Natural killer cell treated with Interleukin-12 subunit alpha and Interleukin-12 subunit beta and Interleukin-15 and Interleukin-18, amount 100 ng/mL, for 72 hours (primary cell): Measurements from ENCODE around the gene HSPH1. TPM values are rescaled to one million over a fixed set of nuclear protein-coding genes. Genes with fewer than 3 reads are reported as not detected.

ENCODE experiments used
- ATAC-seq, 2 donors: fragments of 150-1000 bp; cut with Tn5 transposase in 1 of 2; sonication (Bioruptor Pico), chemical (Tn5 transposase) in 1 of 2; 2 replicates each; pipeline ENCODE4 v1.10.0; 2021
- DNase-seq: peaks from one replicate; pipeline ENCODE4 v3.0.0; 2022; ENCODE audit warnings: low spot score
- H3K27ac Mint-ChIP-seq, 2 donors: 1 replicate in 1 of 2; 2 replicates in 1 of 2; pipeline ENCODE4 v1.8.0; 2022; ENCODE audit warnings: mixed read lengths in 2 of 2, mild to moderate bottlenecking in 1 of 2, moderate library complexity in 1 of 2
- H3K27me3 Mint-ChIP-seq, 2 donors: 1 replicate in 1 of 2; 2 replicates in 1 of 2; pipeline ENCODE4 v1.8.0; 2022; ENCODE audit warnings: mixed read lengths in 2 of 2
- H3K36me3 Mint-ChIP-seq: one replicate; pipeline ENCODE4 v1.8.0; 2022; ENCODE audit warnings: mixed read lengths
- H3K4me1 Mint-ChIP-seq, 2 donors: 1 replicate in 1 of 2; 2 replicates in 1 of 2; pipeline ENCODE4 v1.8.0; 2022; ENCODE audit warnings: low read depth in 2 of 2, mixed read lengths in 2 of 2, mild to moderate bottlenecking in 1 of 2
- H3K4me3 Mint-ChIP-seq: one replicate; pipeline ENCODE4 v1.8.0; 2022; ENCODE audit warnings: mixed read lengths
- H3K9me3 Mint-ChIP-seq: 2 replicates; pipeline ENCODE4 v1.8.0; 2022; ENCODE audit warnings: mixed read lengths
- total RNA-seq, 2 donors: library from RNA; stranded (reverse); gene quantifications; one replicate each; pipeline ENCODE4 v1.2.3, GENCODE V29; 2022

The HSPH1 gene
- 100 to 1,000 TPM; 128 to 207 TPM for total RNA-seq

DNA sequence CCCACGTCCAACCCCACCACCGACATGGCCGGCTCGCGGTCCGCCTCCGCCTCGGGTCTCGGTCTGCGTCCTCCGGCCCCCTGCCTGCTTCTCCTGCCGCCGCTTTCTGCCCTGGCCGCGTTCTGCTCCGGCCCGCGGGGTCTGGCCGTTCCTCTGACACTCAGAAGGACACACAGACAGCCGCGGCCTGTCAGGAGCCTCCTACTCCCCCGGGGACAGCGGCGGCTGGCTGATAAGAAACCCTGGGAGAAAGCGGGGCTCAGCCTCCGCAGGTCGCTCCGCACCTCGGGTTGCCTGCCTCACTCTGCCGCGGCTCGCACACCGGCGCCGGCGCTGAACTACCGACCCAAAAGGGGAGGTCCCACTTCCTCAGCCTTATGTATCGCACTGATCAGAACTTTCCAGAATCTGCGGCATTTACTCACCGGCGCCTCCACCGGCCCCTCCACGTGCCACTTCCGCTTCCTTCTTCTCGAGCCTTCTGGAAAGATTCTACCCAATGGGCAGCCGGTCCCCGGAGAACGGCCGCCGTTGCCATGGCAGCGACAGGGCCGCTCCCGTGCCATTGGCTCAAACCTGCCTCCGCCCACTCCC lies at the start of gene HSPH1:
HSPH1 (minus strand) TSS at position 348 of the 594 bp plus-strand sequence; CDS start at position 26, 322 bp downstream.
- peak within 1 kb of the TSS; percentile 87 for H3K4me3 Mint-ChIP-seq
- DNase-seq (peak; percentile 100), ATAC-seq (peak; percentile 91 to 94)
- H3K4me1 Mint-ChIP-seq = peaks cover 26 to 33% of the 10 kb centered on the region in 2 donors
- H3K27me3 Mint-ChIP-seq = no peaks in the 10 kb centered on the region
- no peaks in the 10 kb centered on the region for H3K9me3 Mint-ChIP-seq
- H3K36me3 Mint-ChIP-seq = peaks cover 23% of the 10 kb centered on the region
- peak within 1 kb of the TSS; percentile 87 to 93 for H3K27ac Mint-ChIP-seq

GRCh38 chr13:31209841-31210210 lies 48.1 kb upstream of the HSPH1 start:
- H3K9me3 Mint-ChIP-seq = no peaks in the 10 kb centered on the region
- ATAC-seq (no peak), DNase-seq (no peak)
- peaks cover 27 to 33% of the 10 kb centered on the region in 2 donors for H3K4me1 Mint-ChIP-seq
- H3K27ac Mint-ChIP-seq = peak overlapping the region in 1 of 2 donors; percentile 12
- H3K27me3 Mint-ChIP-seq = no peaks in the 10 kb centered on the region
- no peak overlapping the region for H3K4me3 Mint-ChIP-seq
- H3K36me3 Mint-ChIP-seq = no peaks in the 10 kb centered on the region

DNA sequence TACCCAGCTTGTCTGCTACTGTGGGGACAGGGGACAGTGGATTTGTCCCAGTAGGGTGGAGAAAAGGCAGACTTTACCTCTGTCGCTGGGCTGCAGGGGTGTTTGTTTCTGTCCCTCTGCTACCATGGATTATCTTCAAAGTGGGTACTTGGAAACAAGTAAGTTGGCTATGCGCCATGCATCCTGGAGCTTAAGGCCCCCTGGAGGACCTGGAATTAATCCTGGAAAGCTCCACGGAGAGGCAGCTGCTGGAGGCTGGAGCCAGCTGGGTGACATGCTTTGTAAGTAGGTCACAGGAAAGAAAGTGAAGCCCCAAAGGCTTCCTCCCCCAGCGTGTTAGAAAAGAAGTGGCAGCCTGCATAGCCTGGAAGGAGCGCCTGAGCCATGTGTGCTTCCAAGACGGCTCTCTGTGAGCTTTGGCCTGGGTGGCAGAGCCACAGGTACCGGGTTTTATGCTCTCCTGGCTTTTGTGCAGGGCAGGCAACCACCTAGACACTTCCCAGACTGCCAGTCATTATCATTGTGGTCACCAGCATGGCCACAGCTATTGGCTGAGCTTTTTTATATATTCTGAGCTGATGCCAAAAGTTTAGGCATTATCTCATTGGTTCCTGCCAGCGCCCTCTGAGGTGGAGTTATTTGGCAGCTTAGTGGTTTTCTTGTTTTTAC lies 47.6 kb upstream of the HSPH1 start:
- no peak for DNase-seq
- Mint-ChIP-seq H3K9me3 (no peaks in the 10 kb centered on the region), H3K27me3 (no peaks in the 10 kb centered on the region), H3K4me3 (no peak overlapping the region), H3K4me1 (peaks cover 31 to 35% of the 10 kb centered on the region in 2 donors), H3K27ac (peak overlapping the region in 1 of 2 donors; percentile 12), H3K36me3 (no peaks in the 10 kb centered on the region)
- ATAC-seq = peak in 1 of 2 donors; percentile 17

DNA sequence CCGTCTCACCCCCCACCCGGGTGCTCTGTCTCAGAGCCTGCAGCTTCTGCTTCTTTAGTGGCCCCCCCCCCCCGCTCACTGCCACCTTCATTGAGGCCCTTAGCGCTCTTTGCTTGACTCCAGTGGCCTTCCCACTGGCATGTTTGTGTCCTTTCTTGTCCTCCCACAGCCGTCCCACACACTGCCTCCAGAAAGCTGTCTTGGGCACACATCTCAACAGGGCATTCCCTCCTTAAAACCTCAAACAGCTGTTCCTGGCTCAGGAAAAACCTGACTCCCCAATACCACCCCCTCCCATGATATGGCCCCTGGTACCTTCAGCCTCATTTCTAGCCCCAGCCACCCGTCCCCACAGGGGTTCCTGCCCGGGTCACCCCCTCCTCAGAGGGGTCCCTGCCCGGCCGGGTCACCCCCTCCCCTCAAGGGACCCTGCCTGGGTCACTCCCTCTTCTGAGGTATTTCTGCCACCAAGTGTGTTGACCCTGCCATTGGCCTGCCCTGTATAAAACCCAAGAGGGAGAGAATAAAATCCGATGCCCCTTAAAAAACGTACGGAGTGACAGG lies 46.9 kb upstream of the HSPH1 start:
- no peak overlapping the region for H3K4me3 Mint-ChIP-seq
- H3K27me3 Mint-ChIP-seq = no peaks in the 10 kb centered on the region
- H3K27ac Mint-ChIP-seq = peak overlapping the region in 1 of 2 donors; percentile 12
- peaks cover 32 to 38% of the 10 kb centered on the region in 2 donors for H3K4me1 Mint-ChIP-seq
- H3K9me3 Mint-ChIP-seq = no peaks in the 10 kb centered on the region
- ATAC-seq = no peak
- H3K36me3 Mint-ChIP-seq = no peaks in the 10 kb centered on the region
- no peak for DNase-seq

GRCh38 chr13:31207661-31208552 lies 46.2 kb upstream of the HSPH1 start:
- no peak for ATAC-seq
- Mint-ChIP-seq H3K36me3 (no peaks in the 10 kb centered on the region), H3K4me3 (no peak overlapping the region), H3K9me3 (no peaks in the 10 kb centered on the region), H3K27ac (peak overlapping the region in 1 of 2 donors; percentile 12), H3K4me1 (peaks cover 30 to 38% of the 10 kb centered on the region in 2 donors), H3K27me3 (no peaks in the 10 kb centered on the region)
- no peak for DNase-seq

GRCh38 chr13:31204592-31204991 lies 42.9 kb upstream of the HSPH1 start:
- ATAC-seq (no peak), DNase-seq (no peak)
- peak overlapping the region in 1 of 2 donors; percentile 11 for H3K27ac Mint-ChIP-seq
- H3K36me3 Mint-ChIP-seq = no peaks in the 10 kb centered on the region
- H3K27me3 Mint-ChIP-seq = no peaks in the 10 kb centered on the region
- H3K4me1 Mint-ChIP-seq = peaks cover 31 to 42% of the 10 kb centered on the region in 2 donors
- no peak overlapping the region for H3K4me3 Mint-ChIP-seq
- H3K9me3 Mint-ChIP-seq = no peaks in the 10 kb centered on the region

- Mint-ChIP-seq H3K4me3 (peak overlapping the region; percentile 80), H3K27ac (peak overlapping the region; percentile 64 to 75), H3K27me3 (no peaks in the 10 kb centered on the region), H3K4me1 (peaks cover 25 to 28% of the 10 kb centered on the region in 2 donors), H3K9me3 (no peaks in the 10 kb centered on the region), H3K36me3 (no peaks in the 10 kb centered on the region)
- no peak for ATAC-seq
- no peak for DNase-seq
Measured at GRCh38 chr13:31201341-31202031, 39.8 kb upstream of the HSPH1 start.

GRCh38 chr13:31200637-31200971 lies 38.9 kb upstream of the HSPH1 start:
- DNase-seq = no peak
- no peaks in the 10 kb centered on the region for H3K27me3 Mint-ChIP-seq
- ATAC-seq = peak; percentile 44 to 54

DNA sequence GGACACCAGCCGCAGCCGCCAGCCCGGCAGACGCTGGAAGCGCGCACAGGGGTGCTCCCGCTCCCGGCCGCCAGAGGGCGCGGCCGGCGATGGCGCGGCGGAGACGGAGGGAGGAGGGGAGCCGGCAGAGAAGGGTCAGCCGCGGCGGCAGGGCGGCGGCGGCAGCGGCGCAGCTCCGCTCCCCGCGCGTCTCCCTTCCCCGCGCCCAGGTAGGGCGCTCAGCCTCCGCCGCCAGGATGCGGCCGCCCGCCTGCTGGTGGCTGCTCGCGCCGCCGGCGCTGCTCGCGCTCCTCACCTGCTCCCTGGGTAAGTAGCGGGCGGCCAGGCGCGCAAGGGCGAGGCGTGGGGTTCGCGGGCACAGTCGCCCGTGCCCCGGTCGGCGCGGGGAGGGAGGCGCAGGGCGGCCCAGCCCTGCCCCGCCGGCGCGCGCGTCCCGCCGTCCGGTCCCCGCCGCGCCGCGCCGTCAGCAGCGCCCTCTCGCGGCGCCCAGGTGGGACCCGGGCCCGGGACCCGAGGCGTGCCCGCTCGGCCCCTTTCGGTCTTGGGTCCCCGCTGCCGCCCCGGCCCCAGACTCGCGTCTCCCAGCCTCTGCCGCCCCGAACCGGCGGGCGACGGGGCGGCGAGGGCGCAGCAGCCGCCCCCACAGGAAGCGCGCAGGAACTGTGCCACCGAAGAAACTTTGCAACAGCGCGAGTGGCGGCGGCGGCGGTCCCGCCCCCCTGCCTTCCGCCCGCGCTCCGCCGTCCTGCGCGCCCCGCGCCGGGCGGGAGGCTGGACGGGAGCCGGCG lies 38.3 kb upstream of the HSPH1 start, which contains the start of gene B3GLCT:
B3GLCT (plus strand) TSS at position 127 of the 788 bp plus-strand sequence; CDS start at position 237, 110 bp downstream.
- H3K4me1 Mint-ChIP-seq = peaks cover 28 to 30% of the 10 kb centered on the region in 2 donors
- ATAC-seq = peak; percentile 89 to 92
- H3K4me3 Mint-ChIP-seq = peak within 1 kb of the TSS; percentile 90
- H3K27ac Mint-ChIP-seq = peak within 1 kb of the TSS; percentile 73 to 82
- H3K36me3 Mint-ChIP-seq = no peaks in the 10 kb centered on the region
- DNase-seq = peak; percentile 90
- no peaks in the 10 kb centered on the region for H3K9me3 Mint-ChIP-seq
- no peaks in the 10 kb centered on the region for H3K27me3 Mint-ChIP-seq

More at GRCh38 chr13:31200637-31200971, 38.9 kb upstream of the HSPH1 start:
- peaks cover 27 to 28% of the 10 kb centered on the region in 2 donors for H3K4me1 Mint-ChIP-seq
- no peaks in the 10 kb centered on the region for H3K36me3 Mint-ChIP-seq
- H3K9me3 Mint-ChIP-seq = no peaks in the 10 kb centered on the region
- peak overlapping the region; percentile 80 for H3K4me3 Mint-ChIP-seq
- H3K27ac Mint-ChIP-seq = peak overlapping the region; percentile 64 to 75

DNA sequence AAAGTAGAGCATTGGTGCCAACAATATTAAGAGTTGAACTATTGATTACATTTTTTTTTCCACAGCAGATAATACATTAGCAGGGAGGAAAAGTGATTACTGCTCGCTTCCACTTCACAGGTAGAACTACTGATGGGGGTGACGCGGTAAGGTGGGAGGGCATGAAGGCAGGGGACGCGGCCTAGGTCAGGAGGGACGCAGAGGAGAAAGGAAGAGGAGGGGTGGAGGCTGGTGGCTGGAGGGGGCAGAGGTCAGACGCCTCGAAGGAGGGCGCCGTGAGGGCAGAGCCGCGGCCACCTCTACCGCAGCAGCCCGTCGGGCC lies 37.8 kb upstream of the HSPH1 start:
- ATAC-seq (no peak), DNase-seq (no peak)
- Mint-ChIP-seq H3K4me3 (peak overlapping the region; percentile 90), H3K36me3 (no peaks in the 10 kb centered on the region), H3K9me3 (no peaks in the 10 kb centered on the region), H3K27me3 (no peaks in the 10 kb centered on the region), H3K27ac (peak overlapping the region; percentile 73 to 82), H3K4me1 (peaks cover 23 to 24% of the 10 kb centered on the region in 2 donors)

DNA sequence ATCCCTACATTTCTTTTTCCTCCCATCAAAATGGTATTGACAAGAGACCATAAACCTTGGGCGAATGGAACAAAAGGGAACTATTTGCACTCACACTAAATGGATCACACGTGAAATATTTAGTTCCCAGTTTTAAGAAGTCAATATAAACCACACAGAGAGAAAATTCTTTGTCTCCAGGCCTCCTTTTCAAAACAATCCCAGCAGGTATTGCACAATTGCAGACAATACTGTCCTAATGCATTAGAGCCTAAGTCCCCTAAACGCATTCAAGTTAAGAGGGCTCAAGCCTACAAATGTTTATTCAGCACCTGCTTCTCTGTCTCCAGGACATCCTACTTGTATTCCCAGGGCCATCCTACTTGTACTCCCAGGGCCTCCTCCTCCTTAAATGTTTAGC lies 36.8 kb upstream of the HSPH1 start:
- no peaks in the 10 kb centered on the region for H3K36me3 Mint-ChIP-seq
- peaks cover 15 to 17% of the 10 kb centered on the region in 2 donors for H3K4me1 Mint-ChIP-seq
- H3K27me3 Mint-ChIP-seq = no peaks in the 10 kb centered on the region
- no peak for ATAC-seq
- DNase-seq = no peak
- peak overlapping the region in 1 of 2 donors; percentile 82 for H3K27ac Mint-ChIP-seq
- no peak overlapping the region for H3K4me3 Mint-ChIP-seq
- H3K9me3 Mint-ChIP-seq = no peaks in the 10 kb centered on the region

DNA sequence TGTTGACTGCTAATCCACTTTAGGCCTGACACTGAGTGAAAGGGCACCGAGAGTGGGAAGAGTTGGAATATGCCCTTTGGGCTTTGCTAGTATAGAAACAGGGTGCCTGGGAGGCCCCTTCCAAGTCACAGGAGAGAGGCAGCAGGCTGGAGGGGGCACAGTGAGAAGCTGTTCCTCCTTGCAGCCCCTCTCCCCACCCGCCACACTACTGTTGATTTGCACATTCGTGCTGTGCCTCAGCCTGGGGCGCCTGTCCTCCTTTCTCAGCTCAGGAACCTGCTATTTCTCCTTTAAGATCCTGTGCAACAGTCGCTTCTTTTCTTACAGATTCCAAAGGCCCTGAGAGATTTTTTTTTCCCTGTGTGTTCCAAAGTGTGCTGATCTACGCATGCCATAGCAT lies 35.3 kb upstream of the HSPH1 start:
- ATAC-seq (no peak), DNase-seq (no peak)
- no peak overlapping the region for H3K27ac Mint-ChIP-seq
- no peak overlapping the region for H3K4me3 Mint-ChIP-seq
- no peaks in the 10 kb centered on the region for H3K9me3 Mint-ChIP-seq
- peaks cover 15 to 17% of the 10 kb centered on the region in 2 donors for H3K4me1 Mint-ChIP-seq
- H3K27me3 Mint-ChIP-seq = peaks cover 0 to 2% of the 10 kb centered on the region in 2 donors
- no peaks in the 10 kb centered on the region for H3K36me3 Mint-ChIP-seq
